IMR-90 (cell line): ENCODE measurements around the gene ENDOU. TPM values are rescaled to one million over a fixed set of nuclear protein-coding genes. Genes with fewer than 3 reads are reported as not detected.

Experiments
- ATAC-seq: fragments of 200-7000 bp; cut with Tn5 transposase; 2 replicates; pipeline ENCODE4 v1.9.1; 2020; ENCODE audit warnings: low read depth, mild to moderate bottlenecking, moderate library complexity
- BruUV-seq: library from RNA; stranded (reverse); fragments of 400-500 nt; replicated peaks from 2 replicates; lab custom pipeline; 2021; lab: Mats Ljungman, UMichigan
- CTCF ChIA-PET: fragments of 300-600 bp; formaldehyde crosslinking; extraction: SDS; loops from one replicate; lab custom pipeline; 2021; ENCODE audit warnings: antibody characterized with exemption; lab: Yijun Ruan, JAX
- POLR2A ChIA-PET: fragments of 300-600 bp; sonication (Branson Sonifier 250); formaldehyde crosslinking; loops from one replicate; lab custom pipeline; 2022; ENCODE audit warnings: antibody characterized with exemption; ENCODE audit not compliant: unreplicated experiment; lab: Charles Lee
- DNase-seq: peaks from one replicate; pipeline ENCODE4 v3.0.0; 2013
- H2AFZ ChIP-seq: replicated peaks from 2 replicates; pipeline ENCODE3; 2013; ENCODE audit warnings: low read length, mild to moderate bottlenecking; ENCODE audit not compliant: poor library complexity
- H2AK5ac ChIP-seq: 2 replicates; pipeline ENCODE4 v1.6.1; 2013; ENCODE audit warnings: low read depth, low read length, inconsistent platforms
- H2AK9ac ChIP-seq: replicated peaks from 2 replicates; pipeline ENCODE3; 2013; ENCODE audit warnings: mild to moderate bottlenecking, low read depth, low read length, moderate library complexity; ENCODE audit not compliant: poor library complexity
- H2BK120ac ChIP-seq: 2 replicates; pipeline ENCODE4 v1.6.1; 2013; ENCODE audit warnings: low read depth, low read length, inconsistent platforms
- H2BK15ac ChIP-seq: 3 replicates; pipeline ENCODE4 v1.6.1; 2013; ENCODE audit warnings: low read depth, low read length, inconsistent platforms
- H2BK20ac ChIP-seq: 2 replicates; pipeline ENCODE4 v1.6.1; 2013; ENCODE audit warnings: low read depth, mild to moderate bottlenecking, inconsistent platforms, low read length, moderate library complexity
- H2BK5ac ChIP-seq: 2 replicates; pipeline ENCODE4 v1.6.1; 2013; ENCODE audit warnings: mild to moderate bottlenecking, low read depth, low read length, inconsistent platforms; ENCODE audit not compliant: poor library complexity, severe bottlenecking
- H3K14ac ChIP-seq: replicated peaks from 2 replicates; pipeline ENCODE4 v1.6.1; 2013; ENCODE audit warnings: low read depth, low read length, inconsistent platforms
- H3K18ac ChIP-seq: 2 replicates; pipeline ENCODE4 v1.6.1; 2013; ENCODE audit warnings: low read depth, low read length, control low read depth
- H3K23ac ChIP-seq: 2 replicates; pipeline ENCODE4 v1.6.1; 2013; ENCODE audit warnings: low read depth, low read length, inconsistent platforms
- H3K27ac ChIP-seq: 2 replicates; pipeline ENCODE4 v1.5.1; 2013; ENCODE audit warnings: mild to moderate bottlenecking, control low read depth, low read length; ENCODE audit not compliant: insufficient read depth
- H3K27me3 ChIP-seq: 2 replicates; pipeline ENCODE4 v1.6.1; 2013; ENCODE audit warnings: low read length; ENCODE audit not compliant: control insufficient read depth, insufficient read depth
- H3K36me3 ChIP-seq: 2 replicates; pipeline ENCODE4 v1.6.1; 2013; ENCODE audit warnings: low read length, mixed read lengths; ENCODE audit not compliant: control insufficient read depth, insufficient read depth
- H3K4ac ChIP-seq: 2 replicates; pipeline ENCODE4 v1.6.1; 2013; ENCODE audit warnings: low read depth, low read length, inconsistent platforms
- H3K4me1 ChIP-seq: 2 replicates; pipeline ENCODE4 v1.6.1; 2013; ENCODE audit warnings: low read length, mixed read lengths; ENCODE audit not compliant: control insufficient read depth, insufficient read depth
- H3K4me2 ChIP-seq: 2 replicates; pipeline ENCODE4 v1.6.1; 2013; ENCODE audit warnings: low read depth, mild to moderate bottlenecking, control low read depth, low read length, moderate library complexity
- H3K4me3 ChIP-seq: 2 replicates; pipeline ENCODE4 v1.5.1; 2013; ENCODE audit warnings: low read depth, mild to moderate bottlenecking, control low read depth, low read length, moderate library complexity; ENCODE audit not compliant: insufficient read depth
- H3K56ac ChIP-seq: 2 replicates; pipeline ENCODE4 v1.6.1; 2013; ENCODE audit warnings: low read length, inconsistent platforms; ENCODE audit not compliant: insufficient read depth; ENCODE audit errors: extremely low read depth
- H3K79me1 ChIP-seq, 2 experiments: 2 replicates each; pipeline ENCODE4 v1.6.1; 2013; ENCODE audit warnings: low read length in 2 of 2, inconsistent platforms in 1 of 2, low read depth in 1 of 2
- H3K9ac ChIP-seq: 2 replicates; pipeline ENCODE4 v1.6.1; 2013; ENCODE audit warnings: low read depth, low read length, control low read depth
- H3K9me1 ChIP-seq: 2 replicates; pipeline ENCODE4 v1.6.1; 2013; ENCODE audit warnings: low read length, inconsistent platforms; ENCODE audit not compliant: insufficient read depth
- H3K9me3 ChIP-seq: 2 replicates; pipeline ENCODE4 v1.6.1; 2013; ENCODE audit warnings: low read length; ENCODE audit not compliant: control insufficient read depth, insufficient read depth
- H4K20me1 ChIP-seq: 2 replicates; pipeline ENCODE4 v1.6.1; 2013; ENCODE audit warnings: low read length, inconsistent platforms; ENCODE audit not compliant: insufficient read depth
- H4K5ac ChIP-seq: 2 replicates; pipeline ENCODE4 v1.6.1; 2013; ENCODE audit warnings: mild to moderate bottlenecking, low read depth, low read length, control low read depth
- H4K8ac ChIP-seq, 2 experiments: 2 replicates each; pipeline ENCODE4 v1.6.1; 2013; ENCODE audit warnings: low read depth in 2 of 2, low read length in 2 of 2, control low read depth in 1 of 2, inconsistent platforms in 1 of 2
- H4K91ac ChIP-seq: 2 replicates; pipeline ENCODE4 v1.6.1; 2013; ENCODE audit warnings: low read depth, low read length, inconsistent platforms; ENCODE audit not compliant: insufficient read depth
- BHLHE40 ChIP-seq: fragments of 150-350 bp; IDR thresholded peaks from 2 replicates; pipeline ENCODE4 v1.6.1; 2016; ENCODE audit warnings: mild to moderate bottlenecking, low read depth, low read length
- CEBPB ChIP-seq: IDR thresholded peaks from 2 replicates; pipeline ENCODE4 v1.6.1; 2012; ENCODE audit warnings: low read depth, low read length, improper control_type of control experiment
- CHD1 ChIP-seq: IDR thresholded peaks from 2 replicates; pipeline ENCODE4 v1.6.1; 2012; ENCODE audit warnings: low read depth, low read length, improper control_type of control experiment
- FOS ChIP-seq: fragments of 150-350 bp; IDR thresholded peaks from 2 replicates; pipeline ENCODE4 v1.6.1; 2016; ENCODE audit warnings: low read depth, low read length
- MAFK ChIP-seq: IDR thresholded peaks from 2 replicates; pipeline ENCODE4 v1.6.1; 2012; ENCODE audit warnings: low read depth, low read length, improper control_type of control experiment
- MAZ ChIP-seq: IDR thresholded peaks from 2 replicates; pipeline ENCODE4 v1.6.1; 2012; ENCODE audit warnings: low read depth, mild to moderate bottlenecking, low read length, improper control_type of control experiment, moderate library complexity, borderline replicate concordance
- MXI1 ChIP-seq: IDR thresholded peaks from 2 replicates; pipeline ENCODE4 v1.6.1; 2012; ENCODE audit warnings: low read depth, mild to moderate bottlenecking, low read length, moderate library complexity, borderline replicate concordance
- NFE2L2 ChIP-seq: fragments of 150-350 bp; IDR thresholded peaks from 2 replicates; pipeline ENCODE4 v1.6.1; 2016; ENCODE audit warnings: low read depth, mild to moderate bottlenecking, low read length
- POLR2A ChIP-seq: IDR thresholded peaks from 2 replicates; pipeline ENCODE4 v1.6.1; 2012; ENCODE audit warnings: mild to moderate bottlenecking, low read depth, low read length
- RAD21 ChIP-seq: IDR thresholded peaks from 2 replicates; pipeline ENCODE4 v1.6.1; 2012; ENCODE audit warnings: low read length, improper control_type of control experiment
- RCOR1 ChIP-seq: IDR thresholded peaks from 2 replicates; pipeline ENCODE4 v1.6.1; 2012; ENCODE audit warnings: mild to moderate bottlenecking, low read length, improper control_type of control experiment; ENCODE audit not compliant: insufficient replicate concordance
- SMC3 ChIP-seq: fragments of 150-350 bp; IDR thresholded peaks from 2 replicates; pipeline ENCODE4 v1.6.1; 2016; ENCODE audit warnings: low read depth, mild to moderate bottlenecking, antibody characterized with exemption, low read length, moderate library complexity
- USF2 ChIP-seq: fragments of 150-350 bp; IDR thresholded peaks from 2 replicates; pipeline ENCODE4 v1.6.1; 2017; ENCODE audit warnings: mild to moderate bottlenecking, antibody characterized with exemption, low read length, low read depth
- WGBS, 2 experiments: methylation state at CpG; one replicate each; pipeline versions ENCODE4 v1.1.5 to v1.1.7; 2013; ENCODE audit warnings: missing lambda C conversion rate in 2 of 2; ENCODE audit not compliant: insufficient read length in 1 of 2; ENCODE audit errors: extremely low coverage in 2 of 2; 5-methylcytosine and 5-hydroxymethylcytosine counted together
- dilution Hi-C: fragments of 300-500 bp; cut with HindIII; formaldehyde crosslinking; loops from one replicate; pipeline ENCODE4 v1.14.3; 2018; ENCODE audit warnings: low sequenced_read_pairs; ENCODE audit not compliant: unreplicated experiment
- in situ Hi-C: fragments of 300-500 bp; cut with MboI; formaldehyde crosslinking; loops from 3 replicates; pipeline ENCODE4 v1.14.3; 2019; ENCODE audit warnings: low sequenced_read_pairs, inconsistent platforms, mixed read lengths
- intact Hi-C: fragments of 100-400 bp; cut with micrococcal nuclease; formaldehyde crosslinking; loops from 2 replicates; pipeline ENCODE4 v1.10.0; 2022
- polyA plus RNA-seq, 3 experiments: library from polyadenylated mRNA; depleted of rRNA; stranded (reverse); fragments of >200 nt; gene quantifications; 2 replicates each; pipeline ENCODE4 v1.2.3, GENCODE V29; 2012; ENCODE audit warnings: low replicate concordance in 1 of 3
- total RNA-seq: library from RNA; depleted of rRNA; stranded (reverse); fragments of >200 nt; gene quantifications from 2 replicates; pipeline ENCODE4 v1.2.3, GENCODE V29; 2012
- TF ChIP-seq, protein P1 (sequence below): fragments of 150-350 bp; IDR thresholded peaks from 2 replicates; pipeline ENCODE4 v1.6.1; 2016; ENCODE audit warnings: low read depth, mild to moderate bottlenecking, low read length, moderate library complexity, borderline replicate concordance

The ENDOU gene
- total and polyA plus RNA-seq, 2 of the 4 experiments (the other 2 are of a cell fraction), result under 0.01 to 0.09 TPM

DNA sequence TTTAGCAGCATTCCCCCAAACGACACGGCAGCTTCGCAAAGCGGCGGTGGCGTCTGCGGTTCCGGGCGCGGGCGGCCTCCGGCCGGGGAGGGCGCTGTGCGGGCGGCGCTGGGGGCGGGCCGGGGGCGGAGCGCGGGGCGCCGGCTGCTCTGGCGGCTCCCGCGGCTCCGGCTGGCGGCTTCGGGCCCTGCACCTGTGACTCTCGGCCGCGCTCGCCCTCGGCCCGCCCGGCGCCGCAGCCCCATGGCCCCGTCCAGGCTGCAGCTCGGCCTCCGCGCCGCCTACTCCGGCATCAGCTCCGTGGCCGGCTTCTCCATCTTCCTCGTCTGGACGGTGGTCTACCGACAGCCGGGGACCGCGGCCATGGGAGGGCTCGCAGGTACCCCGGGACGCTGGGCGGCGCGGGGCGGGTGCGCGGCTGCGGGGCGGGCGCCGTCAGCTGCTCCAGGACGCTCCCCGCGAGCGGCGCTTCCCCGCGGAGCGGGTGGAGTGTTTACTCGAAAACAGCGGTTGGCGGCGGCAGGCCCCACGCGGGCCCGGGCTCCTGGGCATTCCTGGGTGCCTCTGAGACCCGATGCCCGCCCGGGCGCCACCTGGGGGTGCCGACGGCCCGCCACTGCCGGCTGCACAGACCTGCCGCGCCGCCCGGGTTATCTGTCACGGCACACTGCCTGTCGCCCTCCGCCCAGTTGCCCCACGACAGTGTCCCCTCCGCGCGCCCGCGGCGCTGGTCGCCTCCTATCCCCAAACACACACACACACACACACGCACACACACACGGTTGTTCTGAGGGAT lies 48.0 kb upstream of the ENDOU start, which contains the start of gene SLC48A1 (continued):
- TF ChIP-seq RCOR1 (peak; percentile 7), FOS (no peak)

GRCh38 chr12:47772738-47773061 lies 47.4 kb upstream of the ENDOU start:
- H2AFZ ChIP-seq, result peak overlapping the region; percentile 91
- H2BK15ac ChIP-seq, result no peak overlapping the region
- in situ Hi-C loops (no loop called here), dilution Hi-C loops (no loop called here), intact Hi-C loops (loop anchor here (5.0 to 10.0 kb wide), 2 partner anchors 225 to 738 kb away; no protein-coding TSS in a partner anchor)
- peak overlapping the region; percentile 5; the same call in 1 of the 2 replicates for H3K27ac ChIP-seq
- H2AK9ac ChIP-seq, result no peak overlapping the region
- H2BK20ac ChIP-seq, result no peak overlapping the region
- H4K8ac ChIP-seq, result peak overlapping the region; percentile 78 to 92; a peak in 2 of 4 replicates
- H3K4me2 ChIP-seq, result peak overlapping the region; percentile 84
- peak overlapping the region; percentile 10 for H2AK5ac ChIP-seq
- no peak overlapping the region for H2BK5ac ChIP-seq
- peaks cover 30% of the 10 kb centered on the region for H3K4me1 ChIP-seq
- DNase-seq (no peak), ATAC-seq (no peak)
- H3K18ac ChIP-seq, result peak overlapping the region; percentile 48; the same call in 1 of the 2 replicates
- no peak overlapping the region for H4K91ac ChIP-seq
- POLR2A ChIA-PET, result no interaction called here
- H4K20me1 ChIP-seq, result no peaks in the 10 kb centered on the region
- WGBS, 2 experiments, result 2% methylated on average over 8 of the region's 17 CpGs; no CpG with 5 or more reads in 1 of the 2 experiments
- BruUV-seq, result no TSS peak
- no peak overlapping the region for H3K56ac ChIP-seq
- H3K36me3 ChIP-seq, result no peaks in the 10 kb centered on the region
- peak overlapping the region; percentile 69 for H3K9ac ChIP-seq
- H3K4me3 ChIP-seq, result peak overlapping the region; percentile 92
- H3K23ac ChIP-seq, result peak overlapping the region; percentile 89; the same call in 1 of the 2 replicates
- CTCF ChIA-PET, result interaction anchor here (0.7 to 1.0 kb wide), 4 partner anchors 12 to 66 kb away, joined by 3 to 4 read pairs (median 4); no protein-coding TSS in a partner anchor
- H3K9me3 ChIP-seq, result no peaks in the 10 kb centered on the region
- peak overlapping the region; percentile 78 for H3K14ac ChIP-seq
- no peak overlapping the region for H2BK120ac ChIP-seq
- H3K79me1 ChIP-seq, result peaks cover 0 to 11% of the 10 kb centered on the region in 2 experiments; a peak in 1 of 4 replicates
- no peaks in the 10 kb centered on the region for H3K27me3 ChIP-seq
- peaks cover 10% of the 10 kb centered on the region; the same call in 1 of the 2 replicates for H3K9me1 ChIP-seq
- H3K4ac ChIP-seq, result peak overlapping the region; percentile 81
- H4K5ac ChIP-seq, result peak overlapping the region; percentile 58; the same call in 1 of the 2 replicates
- no peak for TF ChIP-seq MAZ
- no peak for TF ChIP-seq MAFK
- no peak for TF ChIP-seq POLR2A
- TF ChIP-seq MXI1, result no peak
- TF ChIP-seq SMC3, result no peak
- no peak for TF ChIP-seq NFE2L2
- no peak for TF ChIP-seq CHD1
- no peak for TF ChIP-seq RCOR1
- TF ChIP-seq, protein P1, sequence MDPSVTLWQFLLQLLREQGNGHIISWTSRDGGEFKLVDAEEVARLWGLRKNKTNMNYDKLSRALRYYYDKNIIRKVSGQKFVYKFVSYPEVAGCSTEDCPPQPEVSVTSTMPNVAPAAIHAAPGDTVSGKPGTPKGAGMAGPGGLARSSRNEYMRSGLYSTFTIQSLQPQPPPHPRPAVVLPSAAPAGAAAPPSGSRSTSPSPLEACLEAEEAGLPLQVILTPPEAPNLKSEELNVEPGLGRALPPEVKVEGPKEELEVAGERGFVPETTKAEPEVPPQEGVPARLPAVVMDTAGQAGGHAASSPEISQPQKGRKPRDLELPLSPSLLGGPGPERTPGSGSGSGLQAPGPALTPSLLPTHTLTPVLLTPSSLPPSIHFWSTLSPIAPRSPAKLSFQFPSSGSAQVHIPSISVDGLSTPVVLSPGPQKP, result no peak
- no peak for TF ChIP-seq CEBPB
- TF ChIP-seq BHLHE40, result no peak
- TF ChIP-seq USF2, result no peak
- TF ChIP-seq RAD21, result no peak
- no peak for TF ChIP-seq FOS
